B cell (primary cell): ENCODE data around the gene PCNX3.

Experiments used
- CTCF ChIP-seq: fragments of 200-600 bp; IDR thresholded peaks from one replicate; pipeline ENCODE4 v1.8.0; 2022; ENCODE audit warnings: antibody characterized with exemption, mild to moderate bottlenecking
- EZH2 ChIP-seq: IDR thresholded peaks from 2 replicates; pipeline ENCODE4 v1.6.1; 2012; ENCODE audit warnings: borderline replicate concordance, low read depth, mild to moderate bottlenecking, moderate library complexity, low read length; ENCODE audit not compliant: insufficient read depth, poor library complexity, severe bottlenecking

- TF ChIP-seq CTCF (no peak), EZH2 (no peak)
Measured at GRCh38 chr11:65586247-65586630, 29.3 kb upstream of the PCNX3 start.
